Smooth muscle cell (in vitro differentiated cells): ENCODE data around the gene UFL1. TPM values are rescaled to one million over a fixed set of nuclear protein-coding genes. Genes with fewer than 3 reads are reported as not detected.
A peak's percentile ranks its signal among the peaks of the same experiment; 100 is the strongest.
"Not testable (repeated sequence)": the region's sequence is repeated elsewhere in the genome, so short reads cannot be mapped to it uniquely, and the experiment has no call there.

Experiments
- DNase-seq: peaks from one replicate; lab custom pipeline; 2025; ENCODE audit not compliant: unreplicated experiment; lab: John Stamatoyannopoulos, UW
- H2AFZ ChIP-seq: fragments of 200-600 bp; sonication (generic); 2 replicates; pipeline ENCODE4 v1.6.0; 2016; ENCODE audit warnings: antibody characterized with exemption, low read depth, mild to moderate bottlenecking
- H3F3A ChIP-seq: fragments of 200-600 bp; sonication (generic); 2 replicates; pipeline ENCODE4 v1.6.0; 2017; ENCODE audit warnings: antibody characterized with exemption, low read depth
- H3K27ac ChIP-seq: fragments of 200-600 bp; sonication (generic); 2 replicates; pipeline ENCODE4 v1.5.1; 2016; ENCODE audit warnings: low read depth, mild to moderate bottlenecking
- H3K27me3 ChIP-seq: fragments of 200-600 bp; sonication (generic); 2 replicates; pipeline ENCODE4 v1.6.1; 2016; ENCODE audit warnings: low read depth, mild to moderate bottlenecking
- H3K36me3 ChIP-seq: fragments of 200-600 bp; sonication (generic); 2 replicates; pipeline ENCODE4 v1.5.1; 2016; ENCODE audit warnings: low read depth
- H3K4me1 ChIP-seq: fragments of 200-600 bp; sonication (generic); 2 replicates; pipeline ENCODE4 v1.5.1; 2016; ENCODE audit warnings: low read depth
- H3K4me2 ChIP-seq: fragments of 200-600 bp; sonication (generic); 2 replicates; pipeline ENCODE4 v1.6.0; 2016; ENCODE audit warnings: mild to moderate bottlenecking
- H3K4me3 ChIP-seq: fragments of 200-600 bp; sonication (generic); 2 replicates; pipeline ENCODE4 v1.5.1; 2016; ENCODE audit warnings: mild to moderate bottlenecking
- H3K79me2 ChIP-seq: fragments of 200-600 bp; sonication (generic); 2 replicates; pipeline ENCODE4 v1.6.0; 2016; ENCODE audit warnings: low read depth, mild to moderate bottlenecking
- H3K9ac ChIP-seq: fragments of 200-600 bp; sonication (generic); 2 replicates; pipeline ENCODE4 v1.6.0; 2016; ENCODE audit warnings: low read depth
- H3K9me3 ChIP-seq: fragments of 200-600 bp; sonication (generic); replicated peaks from 2 replicates; pipeline ENCODE4 v1.5.1; 2016; ENCODE audit warnings: low read depth
- H4K20me1 ChIP-seq: fragments of 200-600 bp; sonication (generic); 2 replicates; pipeline ENCODE4 v1.6.0; 2016; ENCODE audit warnings: low read depth
- CTCF ChIP-seq: fragments of 200-600 bp; sonication (generic); IDR thresholded peaks from 2 replicates; pipeline ENCODE4 v1.5.1; 2017; ENCODE audit warnings: borderline replicate concordance, mild to moderate bottlenecking, antibody characterized with exemption; ENCODE audit not compliant: insufficient read depth, poor library complexity, severe bottlenecking
- WGBS: methylation state at CpG from one replicate; pipeline ENCODE4 v1.1.7; 2016; ENCODE audit warnings: low lambda C conversion rate; 5-methylcytosine and 5-hydroxymethylcytosine counted together
- polyA plus RNA-seq: library from polyadenylated mRNA; unstranded; fragments of >200 nt; fragmentation: Nextera tagmentation; extraction: Ambion mirVana; gene quantifications from 2 replicates; pipeline ENCODE4 v1.2.1, GENCODE V29; 2016
- total RNA-seq: library from RNA; depleted of rRNA; stranded (reverse); fragments of >200 nt; gene quantifications from 2 replicates; pipeline ENCODE4 v1.2.3, GENCODE V29; 2014

The UFL1 gene
- total RNA-seq (41.2 and 48.1 TPM in 2 replicates), polyA plus RNA-seq (19.2 and 21.1 TPM in 2 replicates)

- Histone ChIP-seq H3K4me2 (peak within 1 kb of the TSS; percentile 88), H3K27me3 (no peaks in the 10 kb centered on the region), H3K9me3 (no peaks in the 10 kb centered on the region), H3K79me2 (peaks cover 24% of the 10 kb centered on the region), H3K36me3 (peaks cover 12% of the 10 kb centered on the region), H3K9ac (peak within 1 kb of the TSS; percentile 95), H3K4me1 (peaks cover 24% of the 10 kb centered on the region), H2AFZ (peak within 1 kb of the TSS; percentile 91), H3K27ac (peak within 1 kb of the TSS; percentile 94), H3F3A (no peaks in the 10 kb centered on the region), H3K4me3 (peak within 1 kb of the TSS; percentile 76), H4K20me1 (no peaks in the 10 kb centered on the region)
- no peak for TF ChIP-seq CTCF
- WGBS = under 1% methylated on average over 54 of the region's 63 CpGs
- peak; percentile 69 for DNase-seq
These were observed at the start of gene UFL1 for GRCh38 chr6:96521644-96522464. TSS of gene UFL1 (plus strand) at chr6:96521806. CDS start at chr6:96521874, 68 bp downstream.

- not testable (repeated sequence) for H3K9me3 ChIP-seq, H3F3A ChIP-seq, H3K27me3 ChIP-seq, DNase-seq, H3K36me3 ChIP-seq, H3K4me3 ChIP-seq, H2AFZ ChIP-seq, H3K4me1 ChIP-seq, H3K4me2 ChIP-seq, H4K20me1 ChIP-seq, H3K9ac ChIP-seq, H3K79me2 ChIP-seq, H3K27ac ChIP-seq
- 78% methylated on average over 2 of the region's 2 CpGs for WGBS
These were observed 49.3 kb upstream of the UFL1 start for GRCh38 chr6:96472291-96472690.

- H3K27me3 ChIP-seq = no peaks in the 10 kb centered on the region
- no peaks in the 10 kb centered on the region for H4K20me1 ChIP-seq
- no peaks in the 10 kb centered on the region for H3K36me3 ChIP-seq
- H3K79me2 ChIP-seq = no peaks in the 10 kb centered on the region
- no peak for DNase-seq
- no peak overlapping the region for H3K4me2 ChIP-seq
- no peaks in the 10 kb centered on the region for H3F3A ChIP-seq
- no peak overlapping the region for H3K27ac ChIP-seq
- peaks cover 2% of the 10 kb centered on the region for H3K9me3 ChIP-seq
- no peak overlapping the region for H3K9ac ChIP-seq
- H2AFZ ChIP-seq = no peak overlapping the region
- H3K4me1 ChIP-seq = no peaks in the 10 kb centered on the region
- no peak overlapping the region for H3K4me3 ChIP-seq
- WGBS = 89% methylated on average over 5 of the region's 5 CpGs
- TF ChIP-seq CTCF = no peak
These were observed 42.9 kb upstream of the UFL1 start for GRCh38 chr6:96478695-96479094.

- Histone ChIP-seq H3K9ac (no peak overlapping the region), H3K4me1 (no peaks in the 10 kb centered on the region), H4K20me1 (no peaks in the 10 kb centered on the region), H3K9me3 (peaks cover 12% of the 10 kb centered on the region), H3K79me2 (no peaks in the 10 kb centered on the region), H3K4me2 (no peak overlapping the region), H2AFZ (no peak overlapping the region), H3K27ac (no peak overlapping the region), H3K36me3 (no peaks in the 10 kb centered on the region), H3K27me3 (no peaks in the 10 kb centered on the region), H3F3A (no peaks in the 10 kb centered on the region), H3K4me3 (no peak overlapping the region)
- no peak for TF ChIP-seq CTCF
- 93% methylated on average over 2 of the region's 2 CpGs for WGBS
- no peak for DNase-seq
These were observed 29.7 kb upstream of the UFL1 start for GRCh38 chr6:96491926-96492325.
